Ammon's horn (tissue), 1 donor: ENCODE measurements around the gene FOXJ1.

Experiments
- DNase-seq: peaks from one replicate; pipeline ENCODE4 v3.0.0-alpha.2; 2016; ENCODE audit warnings: low spot score

The FOXJ1 gene

DNA sequence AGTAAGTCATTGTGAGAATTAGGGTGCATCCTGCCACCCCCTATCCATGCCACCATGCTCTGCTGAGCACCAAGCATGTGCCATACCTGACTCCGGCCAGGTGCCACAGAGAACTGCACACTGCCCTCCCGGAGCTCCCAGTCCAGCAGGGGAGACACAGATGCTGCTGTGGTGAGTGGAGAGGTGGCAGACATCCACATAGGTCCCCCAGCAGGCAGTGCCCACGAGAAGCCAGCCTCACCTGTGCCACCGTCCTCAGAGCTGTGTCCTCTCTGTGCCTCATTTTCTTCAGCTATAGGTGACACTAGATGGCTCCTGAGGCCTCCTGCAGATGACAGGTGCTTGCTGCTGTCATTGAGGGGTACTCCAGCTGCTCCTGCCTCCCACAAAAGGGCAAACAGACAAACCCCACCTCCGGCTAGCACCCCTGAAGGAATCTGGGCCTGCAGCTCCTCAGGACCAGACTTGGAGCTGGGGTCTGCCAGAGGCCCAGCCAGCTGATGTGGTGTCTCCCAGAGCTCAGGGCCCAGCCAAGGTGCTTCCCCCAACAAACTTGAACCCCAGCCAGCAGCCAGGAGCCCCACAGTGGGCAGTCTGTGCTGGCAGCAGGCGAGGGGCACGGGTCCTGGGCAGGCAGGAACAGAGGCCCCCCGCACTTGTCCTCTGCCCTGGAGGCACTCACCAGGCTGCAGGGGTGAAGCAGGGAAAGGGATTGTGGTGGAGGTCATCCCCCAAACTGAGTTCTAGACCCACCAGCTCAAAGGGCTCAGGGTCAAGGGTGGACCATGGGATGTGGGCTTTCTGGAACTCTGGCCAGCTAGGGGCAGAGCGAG, 17.1 kb downstream of the FOXJ1 start:
- DNase-seq, result no peak

DNA sequence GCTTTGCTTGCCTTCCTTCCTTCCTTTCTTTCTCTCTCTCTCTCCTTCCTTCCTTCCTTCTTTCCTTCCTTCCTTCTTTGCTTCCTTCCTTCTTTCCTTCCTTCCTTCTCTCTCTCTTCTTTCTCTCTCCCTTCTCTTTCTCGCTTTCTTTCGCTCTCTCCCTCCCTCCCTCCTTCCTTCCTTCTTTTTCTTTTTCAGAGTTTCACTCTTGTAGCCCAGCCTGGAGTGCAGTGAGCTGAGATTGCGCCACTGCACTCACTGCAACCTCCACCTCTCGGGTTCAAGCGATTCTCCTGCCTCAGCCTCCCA, 17.9 kb downstream of the FOXJ1 start:
- no peak for DNase-seq

DNA sequence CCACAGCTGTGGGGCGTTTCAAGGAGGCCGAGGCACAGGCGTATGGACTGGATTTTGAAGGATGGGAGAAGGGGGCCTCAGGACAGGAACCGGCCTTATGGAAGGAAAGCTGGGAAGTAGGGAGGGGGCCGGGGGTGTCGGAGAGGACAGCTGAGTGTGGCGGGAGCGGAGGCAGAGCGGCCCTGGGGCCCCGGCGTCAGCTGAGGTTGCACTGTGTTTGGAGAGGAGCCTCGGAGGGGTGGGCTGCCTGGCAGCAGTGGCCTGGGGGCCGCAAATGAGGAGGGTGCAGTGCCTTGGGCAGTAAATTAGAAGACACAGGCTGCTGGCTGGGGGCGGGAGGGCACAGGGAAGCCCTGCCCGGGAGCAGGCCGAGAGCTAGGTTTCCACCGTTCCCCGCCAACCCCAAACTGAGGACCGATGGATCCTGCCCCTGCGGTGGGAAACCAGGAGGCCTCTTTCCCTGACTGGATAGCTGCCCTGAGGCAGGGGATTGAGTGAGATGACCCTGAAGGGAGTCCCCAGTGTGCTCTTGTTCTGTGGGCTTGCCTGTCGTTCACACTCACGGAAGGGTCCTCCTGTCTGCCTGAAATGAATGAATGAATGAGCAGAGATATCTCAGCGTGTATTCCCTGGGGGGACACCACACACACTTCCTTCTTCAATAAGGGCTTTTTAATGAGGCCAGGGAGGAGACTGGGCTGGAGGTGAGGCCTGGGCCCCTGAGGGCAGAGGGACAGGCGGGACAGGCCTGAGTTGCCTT, 18.4 kb downstream of the FOXJ1 start:
- no peak for DNase-seq

DNA sequence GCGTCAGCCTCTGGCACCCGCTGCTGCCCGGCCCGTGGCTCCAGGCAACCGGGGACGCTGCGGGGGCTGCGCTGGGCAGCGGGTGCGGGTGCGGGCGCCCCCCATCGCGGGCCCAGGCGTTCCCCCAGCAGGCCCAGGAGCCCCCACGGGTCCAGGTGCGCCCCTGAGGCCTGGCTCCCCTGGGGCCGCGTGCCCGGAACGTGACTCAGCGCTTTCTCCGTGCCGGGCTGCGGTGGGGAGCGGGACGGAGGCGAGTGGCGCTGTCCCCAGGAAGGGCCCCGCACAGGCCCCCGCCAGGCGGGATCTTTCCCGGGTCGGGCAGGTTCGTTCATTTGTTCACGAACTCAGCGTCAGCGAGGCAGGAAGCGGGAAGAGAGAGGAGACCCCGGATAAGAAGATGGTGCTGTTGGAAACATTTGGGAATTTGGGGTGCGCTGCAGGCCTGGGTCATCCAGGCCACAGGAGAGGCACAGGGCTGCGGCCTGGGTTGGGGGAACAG, 19.1 kb downstream of the FOXJ1 start:
- DNase-seq, result no peak

DNA sequence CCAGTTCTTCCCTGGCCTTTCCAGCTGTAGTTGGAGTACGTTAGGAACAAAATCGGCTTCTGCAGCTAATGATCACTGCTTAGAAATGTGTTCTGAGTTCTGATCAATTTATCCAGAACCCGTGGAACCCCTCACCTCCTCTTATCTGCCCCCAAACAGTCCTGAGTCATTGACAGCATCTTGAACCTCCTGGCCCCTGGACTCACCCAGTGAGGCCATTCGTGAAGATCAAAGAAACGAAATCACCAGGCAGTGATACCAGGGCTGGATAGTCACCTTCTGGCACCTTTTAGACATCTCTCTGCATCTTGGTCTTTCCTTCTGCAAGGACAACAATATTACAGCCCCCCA, 20.4 kb downstream of the FOXJ1 start:
- DNase-seq, result no peak

DNA sequence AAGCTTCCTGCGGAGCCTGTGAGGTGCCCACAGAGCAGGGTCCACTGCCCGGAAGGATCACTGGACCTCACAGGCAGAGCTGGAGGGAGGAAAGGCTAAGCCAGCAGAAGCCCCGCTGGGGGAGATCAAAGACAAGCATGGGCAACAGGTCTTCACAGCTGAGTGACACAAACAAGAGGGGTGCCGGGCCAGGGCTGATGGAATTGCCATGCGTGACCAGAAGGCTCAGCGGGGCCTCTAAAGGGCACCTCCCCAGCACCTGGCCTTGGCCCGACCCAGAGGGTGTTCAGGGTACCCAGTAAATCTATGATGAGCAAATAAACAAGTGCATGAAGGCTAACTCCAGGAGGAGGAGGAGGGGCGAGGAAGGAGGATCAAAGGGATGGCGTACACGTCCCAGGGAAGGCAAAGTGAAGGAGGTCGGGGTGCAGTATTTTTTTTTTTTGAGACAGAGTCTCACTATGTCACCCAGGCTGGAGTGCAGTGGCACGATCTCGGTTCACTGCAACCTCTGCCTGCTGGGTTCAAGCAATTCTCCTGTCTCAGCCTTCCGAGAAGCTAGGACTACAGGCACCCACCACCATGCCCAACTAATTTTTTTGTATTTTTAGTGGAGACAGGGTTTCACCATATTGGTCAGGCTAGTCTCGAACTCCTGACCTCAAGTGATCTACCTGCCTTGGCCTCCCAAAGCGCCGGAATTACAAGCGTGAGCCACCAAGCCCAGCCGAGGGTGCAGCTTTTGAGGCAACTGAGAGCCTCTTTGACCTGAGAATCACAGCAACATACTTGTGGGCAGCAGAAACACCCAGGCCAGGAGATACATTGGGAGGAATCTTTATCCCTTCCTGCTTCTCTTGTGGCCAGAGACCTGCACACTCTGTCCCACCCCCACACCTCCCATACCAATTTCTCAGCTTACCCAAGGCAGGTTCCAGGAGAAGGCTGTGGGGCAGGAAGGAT, 21.4 kb downstream of the FOXJ1 start:
- no peak for DNase-seq

DNA sequence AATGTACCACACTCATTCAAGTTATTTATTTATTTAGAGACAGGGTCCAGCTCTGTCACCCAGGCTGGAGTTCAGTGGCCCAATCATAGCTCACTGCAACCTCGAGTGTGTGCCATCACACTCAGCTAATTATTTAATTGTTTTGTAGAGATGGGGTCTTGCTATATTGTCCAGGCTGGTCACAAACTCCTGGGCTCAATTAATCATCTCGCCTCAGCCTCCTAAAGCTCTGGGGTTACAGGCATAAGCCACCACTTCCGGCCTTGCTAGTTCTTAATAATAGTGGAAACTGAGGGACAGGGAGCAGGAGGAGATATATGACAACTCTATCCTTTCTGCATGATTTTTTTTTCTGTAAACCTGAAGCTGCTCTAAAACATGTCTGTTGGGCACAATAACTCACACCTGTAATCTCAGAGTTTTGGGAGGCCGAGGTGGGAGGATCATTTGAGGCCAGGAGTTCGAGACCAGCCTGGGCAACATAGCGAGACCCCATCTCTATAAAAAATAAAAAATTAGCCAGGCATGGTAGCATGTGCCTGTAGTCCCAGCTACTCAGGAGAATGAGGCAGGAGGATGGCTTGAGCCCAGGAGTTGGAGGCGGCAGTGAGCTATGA, 25.8 kb downstream of the FOXJ1 start:
- DNase-seq, result no peak

DNA sequence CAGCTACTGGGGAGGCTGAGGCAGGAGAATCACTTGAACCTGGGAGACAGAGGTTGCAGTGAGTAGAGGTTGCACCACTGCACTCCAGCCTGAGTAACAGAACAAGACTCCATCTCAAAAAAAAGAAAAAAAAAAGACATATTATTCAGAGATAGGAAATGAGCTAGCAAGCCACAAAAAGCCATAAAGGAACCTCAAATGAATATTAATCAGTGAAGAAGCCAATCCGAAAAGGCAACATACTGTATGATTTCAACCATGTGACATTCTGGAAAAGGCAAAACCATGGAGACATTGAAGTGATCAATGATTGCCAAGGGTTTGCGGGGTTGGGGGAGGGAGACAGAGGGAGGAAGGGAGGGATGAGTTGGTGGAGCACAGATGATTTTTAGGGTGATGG, 29.1 kb downstream of the FOXJ1 start:
- no peak for DNase-seq

DNA sequence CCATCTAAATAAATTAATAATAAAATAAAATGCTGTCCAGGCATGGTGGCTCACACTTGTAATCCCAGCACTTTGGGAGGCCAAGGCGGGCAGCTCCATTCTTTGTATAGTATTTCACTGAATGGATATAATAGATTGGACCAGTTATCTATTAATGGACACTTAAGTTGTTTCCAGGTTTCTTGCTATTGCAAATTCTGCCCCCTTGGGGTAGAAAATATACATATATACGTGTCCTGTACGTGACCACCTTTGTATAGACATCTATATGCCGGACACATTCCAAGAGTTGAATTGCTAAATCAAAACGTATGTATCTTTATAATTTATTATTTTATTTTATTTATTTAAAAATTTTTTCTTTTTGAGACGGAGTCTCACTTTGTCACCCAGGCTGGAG, 33.5 kb downstream of the FOXJ1 start:
- DNase-seq, result no peak

DNA sequence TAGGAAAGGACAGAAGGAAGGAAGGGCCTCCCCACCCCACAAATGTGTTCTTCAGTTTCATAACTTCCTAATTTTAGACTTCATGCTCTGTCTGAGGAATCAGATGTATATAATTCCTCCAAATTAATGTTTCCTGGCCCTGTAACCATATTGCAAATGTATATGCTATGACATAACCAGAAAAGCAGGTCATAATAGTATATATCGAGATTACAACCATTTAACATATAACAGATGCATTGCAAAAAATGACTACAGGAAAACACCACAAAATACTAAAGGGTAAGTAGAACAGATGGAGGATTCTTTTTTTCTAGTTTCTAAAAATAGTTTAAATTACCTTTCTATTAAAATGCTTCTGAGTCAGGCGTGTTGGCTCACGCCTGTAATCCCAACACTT, 34.3 kb downstream of the FOXJ1 start:
- no peak for DNase-seq

DNA sequence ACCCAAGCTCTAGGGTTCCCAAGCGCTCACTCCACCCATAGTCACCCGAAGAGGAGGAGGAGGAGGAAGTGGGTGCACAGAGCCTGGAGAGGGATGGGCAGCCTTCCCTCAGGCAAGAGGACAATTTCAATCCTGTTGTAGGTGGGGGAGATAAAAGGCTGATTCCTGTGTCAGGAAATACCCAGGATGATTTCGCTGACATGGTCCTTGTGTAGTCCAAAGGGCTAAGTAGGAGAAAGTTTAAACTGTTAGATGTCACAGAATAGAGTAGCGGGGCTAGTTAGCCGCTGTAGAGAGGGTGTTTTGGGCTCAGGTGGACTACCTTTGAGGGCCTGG, 36.2 kb downstream of the FOXJ1 start:
- DNase-seq, result no peak

DNA sequence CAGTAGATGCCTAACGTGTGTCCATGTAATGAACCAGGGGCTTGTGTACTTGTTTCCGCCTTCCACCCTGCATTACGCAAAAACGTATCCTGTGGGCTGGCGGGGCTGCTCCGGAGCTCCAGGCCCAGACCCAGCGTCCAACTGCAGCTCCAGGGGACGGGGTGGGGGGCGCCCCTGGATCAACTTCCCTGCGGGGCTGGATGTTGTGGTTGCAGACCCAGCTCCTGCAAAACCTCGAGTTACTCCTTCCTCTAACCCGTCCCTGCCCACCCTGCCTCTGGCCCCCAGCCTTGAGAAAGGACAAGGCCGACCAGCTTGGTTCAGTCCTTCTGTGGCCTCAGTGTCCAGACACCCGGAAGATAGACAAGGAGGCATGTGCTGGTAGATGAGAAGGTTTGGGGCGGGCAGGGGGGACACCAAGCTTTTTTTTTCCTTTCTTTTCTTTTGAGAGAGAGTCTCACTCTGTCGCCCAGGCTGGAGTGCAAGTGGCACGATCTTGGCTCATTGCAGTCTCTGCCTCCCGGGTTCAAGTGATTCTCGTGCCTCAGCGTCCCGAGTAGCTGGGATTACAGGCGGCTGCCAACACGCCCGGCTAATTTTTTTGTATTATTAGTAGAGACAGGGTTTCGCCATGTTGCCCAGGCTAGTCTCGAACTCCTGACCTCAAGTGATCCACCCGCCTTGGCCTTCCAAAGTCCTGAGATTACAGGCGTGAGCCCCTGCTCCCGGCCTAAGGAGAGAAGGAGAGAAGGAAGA, 36.7 kb downstream of the FOXJ1 start:
- DNase-seq, result no peak

DNA sequence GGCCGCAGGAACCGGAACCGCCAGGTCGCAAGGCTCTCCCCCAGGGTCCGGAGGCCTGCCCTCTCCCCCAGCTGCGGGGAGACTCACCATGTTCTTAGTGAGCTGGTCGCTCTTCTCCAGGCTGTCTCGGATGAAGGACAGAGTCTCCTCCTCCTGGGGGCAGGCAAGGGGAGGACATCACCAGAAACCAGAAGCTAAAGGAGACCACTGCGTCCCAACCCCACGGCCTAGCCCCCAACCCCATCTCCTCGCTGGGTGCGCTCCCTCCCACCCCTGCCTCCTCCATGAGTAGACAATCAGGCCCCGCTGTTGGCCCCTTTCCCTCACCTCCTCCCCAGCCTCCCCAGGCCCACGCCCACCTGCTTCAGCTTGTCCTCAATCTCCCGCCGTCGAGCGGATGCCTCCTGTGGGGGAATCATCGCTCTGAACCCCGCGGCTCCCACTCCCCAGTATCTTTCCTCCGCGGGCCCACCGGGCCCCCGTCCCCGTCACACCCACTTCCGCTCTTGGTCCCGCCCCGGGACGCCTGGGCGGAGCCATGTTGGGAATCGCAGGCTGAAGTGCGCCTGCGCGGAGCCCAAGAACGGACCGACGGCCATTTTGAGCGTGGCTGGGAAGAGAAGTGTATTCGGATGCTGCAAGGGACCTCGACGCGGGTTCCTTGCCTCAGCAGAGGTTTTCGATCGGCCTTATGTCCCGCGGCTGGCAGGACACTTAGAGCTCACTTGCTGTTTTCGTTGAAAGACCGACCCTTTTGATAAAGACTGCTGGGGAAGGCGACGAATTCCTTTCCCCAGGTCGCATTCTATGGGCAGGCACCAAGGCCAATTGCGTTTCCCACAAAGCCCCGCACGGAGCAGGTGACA, 37.5 kb downstream of the FOXJ1 start, which contains the start of gene EXOC7:
Gene EXOC7, minus strand, starts transcription at position 514 of the 866 bp plus-strand sequence. Its CDS starts 95 bp downstream, at position 419.
- DNase-seq, result peak; percentile 95

DNA sequence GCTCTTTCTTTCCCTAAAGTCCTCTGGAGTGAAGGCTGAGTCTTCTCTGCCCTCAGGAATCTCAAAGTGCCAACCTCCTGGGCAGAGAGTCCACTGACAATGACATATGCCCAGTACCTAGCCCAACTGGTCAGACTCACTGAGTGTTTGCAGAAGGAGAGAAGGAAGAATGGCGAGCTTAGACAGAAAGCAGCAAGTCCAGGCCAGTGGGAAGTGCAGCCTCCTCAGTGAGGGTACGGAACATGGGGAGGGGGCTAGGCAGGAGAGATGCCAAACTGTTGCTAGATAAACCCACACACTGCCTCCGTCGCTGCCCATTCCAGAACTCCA, 38.1 kb downstream of the FOXJ1 start:
- DNase-seq, result no peak

DNA sequence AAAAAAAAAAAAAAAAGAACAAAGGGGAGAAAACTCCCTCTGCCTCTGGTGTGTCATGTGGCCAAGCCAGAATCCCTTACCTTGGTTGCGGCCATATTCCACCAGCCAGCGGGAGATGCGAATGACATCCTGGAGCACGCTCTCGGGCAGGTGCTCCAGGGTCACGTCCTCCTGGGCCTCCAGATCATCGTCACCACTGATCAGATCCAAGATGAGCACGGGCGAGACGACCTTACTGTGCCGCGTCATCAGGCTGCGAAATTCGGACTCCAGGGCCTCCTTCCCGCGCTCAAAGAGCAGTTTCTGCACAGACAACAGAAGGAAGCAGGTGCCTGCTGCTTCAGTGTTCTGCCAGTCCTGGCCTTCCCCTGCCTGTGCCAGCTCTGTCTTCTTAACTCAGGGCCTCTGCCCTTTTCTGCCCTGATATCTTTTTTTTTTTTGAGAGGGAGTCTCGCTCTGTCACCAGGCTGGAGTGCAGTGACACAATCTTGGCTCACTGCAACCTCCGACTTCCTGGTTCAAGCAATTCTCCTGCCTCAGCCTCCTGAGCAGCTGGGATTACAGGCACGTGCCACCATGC, 43.2 kb downstream of the FOXJ1 start:
- DNase-seq, result no peak

DNA sequence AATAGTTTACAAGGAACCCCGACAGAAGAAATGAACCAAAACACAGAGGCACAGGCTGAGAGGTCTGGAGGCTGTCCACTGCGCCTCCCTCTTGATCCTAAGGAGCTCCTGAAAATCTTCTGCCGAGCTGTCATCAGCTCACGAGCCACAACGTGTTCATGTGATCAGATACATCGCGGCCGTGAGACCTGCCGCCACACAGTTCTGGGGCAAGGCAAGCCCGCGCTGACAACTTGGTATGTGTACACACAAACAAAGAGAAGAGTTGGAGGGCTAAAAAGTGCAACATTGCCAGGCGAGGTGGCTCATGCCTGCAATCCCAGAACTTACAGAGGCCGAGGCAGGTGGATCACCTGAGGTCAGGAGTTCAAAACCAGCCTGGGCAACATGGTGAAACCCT, 45.1 kb downstream of the FOXJ1 start:
- no peak for DNase-seq

DNA sequence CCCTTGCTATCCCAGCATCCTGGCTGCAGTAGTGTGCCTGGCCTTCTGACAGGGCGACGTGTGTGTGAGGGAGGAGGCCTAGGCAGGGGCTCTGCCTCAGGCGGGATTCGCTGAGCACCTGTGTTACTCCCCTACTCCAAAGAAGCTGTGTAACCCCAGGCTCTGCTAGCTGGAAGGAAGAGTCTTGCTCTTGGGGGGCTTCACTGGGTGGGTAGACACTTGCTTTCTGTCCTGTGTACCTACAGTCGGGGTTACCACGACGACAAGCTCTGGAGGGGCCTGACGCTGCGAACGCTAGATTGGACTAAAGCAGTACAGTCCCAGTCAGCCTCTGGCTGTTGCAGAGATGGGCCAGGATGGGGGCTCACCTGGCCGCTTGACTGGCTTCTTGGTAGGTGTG, 47.0 kb downstream of the FOXJ1 start:
- DNase-seq, result no peak

DNA sequence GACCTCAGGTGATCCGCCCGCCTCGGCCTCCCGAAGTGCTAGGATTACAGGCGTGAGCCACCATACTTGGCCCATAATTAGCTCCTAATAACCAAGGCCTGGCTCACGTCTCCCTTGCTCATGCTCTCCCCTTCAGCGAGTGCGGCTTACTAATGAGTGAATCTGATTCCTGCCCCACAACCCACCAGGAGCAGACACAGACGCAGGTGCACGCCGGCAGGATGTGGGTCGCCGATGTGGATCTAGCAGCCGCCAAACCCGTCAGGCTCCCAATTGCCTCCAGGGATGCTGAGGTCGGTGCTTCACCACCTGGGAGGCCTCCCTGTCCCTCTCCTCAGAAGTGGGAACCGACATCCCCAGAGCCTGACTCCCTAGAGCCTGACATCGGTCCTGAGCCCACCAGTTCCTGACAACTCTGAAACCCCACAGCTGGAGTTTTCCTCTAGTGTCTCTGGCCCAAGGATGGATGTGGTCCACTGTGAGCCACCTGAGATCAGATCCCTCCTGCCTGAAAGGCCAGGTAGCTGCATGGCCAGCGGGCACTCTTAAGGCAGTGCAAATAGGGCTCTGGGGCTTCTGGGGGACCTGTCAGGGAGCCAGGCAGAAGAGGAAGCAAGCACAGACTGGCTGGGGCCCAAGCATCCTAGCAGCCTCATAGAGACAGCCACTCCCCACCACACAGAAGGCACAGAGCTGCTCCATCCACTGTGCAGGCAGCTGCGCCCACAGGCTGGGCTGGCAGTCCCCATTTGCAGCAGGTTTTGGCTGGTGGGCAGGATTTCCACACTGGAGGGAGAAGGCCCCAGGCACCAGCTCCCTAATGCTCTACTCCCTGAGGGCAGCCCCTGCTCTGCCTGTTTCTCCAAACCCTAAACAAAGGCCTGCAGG, 48.3 kb downstream of the FOXJ1 start:
- DNase-seq, result peak; percentile 61
